ENCODE results near the gene BACE2.
"Not testable (repeated sequence)": the region's sequence is repeated elsewhere in the genome, so short reads cannot be mapped to it uniquely, and the experiment has no call there.

BACE2 gene

DNA sequence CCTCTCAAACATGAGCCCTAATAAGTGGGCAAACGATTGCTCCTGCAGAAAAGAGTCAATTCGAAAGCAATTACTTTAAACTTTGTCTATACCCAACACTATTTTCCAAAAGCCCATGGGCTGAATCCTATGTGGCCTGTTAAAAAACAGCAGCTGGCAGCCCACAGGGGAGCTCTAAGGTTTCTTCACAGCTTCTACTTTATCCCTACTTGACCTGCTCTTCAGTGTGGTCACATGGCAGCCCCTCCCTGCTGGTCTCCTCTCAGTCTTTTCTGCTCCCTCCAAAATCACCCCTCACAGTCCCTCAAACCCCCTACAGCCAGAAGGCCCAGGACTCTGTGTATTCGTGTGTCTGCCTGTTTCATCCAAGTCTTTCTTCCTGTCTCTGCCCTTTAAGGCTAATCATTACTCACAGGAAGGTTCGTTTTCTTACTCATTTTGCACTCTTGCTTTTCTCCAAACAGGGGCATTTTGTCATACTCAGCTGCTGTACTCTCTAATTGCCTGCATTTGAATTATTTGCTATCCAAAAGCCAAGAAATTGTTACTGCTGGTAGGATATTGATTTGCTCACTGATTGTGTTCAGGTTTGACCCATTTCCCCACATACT lies 86.2 kb downstream of the BACE2 start:
- H3K4me1 ChIP-seq = no peaks in the 10 kb centered on the region
- no peak overlapping the region for H3K27ac ChIP-seq
- H3K36me3 ChIP-seq = no peaks in the 10 kb centered on the region
- no peak overlapping the region for H3K4me3 ChIP-seq
- no peaks in the 10 kb centered on the region for H3K27me3 ChIP-seq
- H3K9me3 ChIP-seq = peaks cover 16% of the 10 kb centered on the region
- H4K20me1 ChIP-seq = no peaks in the 10 kb centered on the region
- H3K9ac ChIP-seq = no peak overlapping the region
- H3K4me2 ChIP-seq = no peak overlapping the region
- no peak for TF ChIP-seq Cebpa-rat (IDR thresholded peaks at IDR 0.05)

DNA sequence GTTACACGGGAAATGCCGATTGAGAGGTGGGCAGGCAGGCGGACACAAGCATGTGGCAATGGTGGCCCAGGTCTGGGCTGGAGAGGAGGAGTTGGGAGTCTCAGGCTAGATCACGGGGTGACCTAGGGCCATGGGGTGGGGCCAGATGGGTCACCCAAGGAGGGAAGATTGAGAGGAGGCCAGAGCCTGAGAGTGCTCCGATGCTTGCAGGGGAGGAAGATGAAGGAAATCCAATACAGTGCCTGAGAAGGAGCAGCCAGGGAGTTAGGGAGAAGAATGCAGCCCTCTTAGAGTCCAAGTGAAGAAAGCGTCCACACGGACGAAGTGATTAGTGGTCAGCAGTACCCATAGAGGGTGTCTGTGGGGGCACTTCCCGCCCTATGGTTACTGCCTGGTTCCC lies 87.2 kb downstream of the BACE2 start:
- no peaks in the 10 kb centered on the region for H3K27me3 ChIP-seq
- H3K27ac ChIP-seq = no peak overlapping the region
- TF ChIP-seq Cebpa-rat (IDR thresholded peaks at IDR 0.05) = no peak
- H3K9ac ChIP-seq = no peak overlapping the region
- peaks cover 16% of the 10 kb centered on the region for H3K9me3 ChIP-seq
- no peak overlapping the region for H3K4me2 ChIP-seq
- H3K4me1 ChIP-seq = no peaks in the 10 kb centered on the region
- no peak overlapping the region for H3K4me3 ChIP-seq
- H4K20me1 ChIP-seq = no peaks in the 10 kb centered on the region
- H3K36me3 ChIP-seq = no peaks in the 10 kb centered on the region

DNA sequence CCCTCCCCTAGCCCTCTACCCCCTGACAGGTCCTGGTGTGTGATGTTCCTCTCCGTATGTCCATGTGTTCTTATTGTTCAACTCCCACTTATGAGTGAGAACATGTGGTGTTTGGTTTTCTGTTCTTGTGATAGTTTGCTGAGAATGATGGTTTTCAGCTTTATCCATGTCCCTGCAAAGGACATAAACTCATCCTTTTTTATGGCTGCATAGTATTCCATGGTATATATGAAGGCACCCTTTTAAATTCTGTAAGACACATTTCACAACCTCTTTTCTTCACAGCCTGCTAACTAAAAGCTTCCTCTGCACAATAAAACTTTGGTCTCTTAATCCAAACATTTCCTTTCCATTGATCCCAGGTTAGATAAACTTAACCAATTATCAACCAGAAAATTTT lies 88.3 kb downstream of the BACE2 start:
- not testable (repeated sequence) for H3K36me3 ChIP-seq, H3K4me3 ChIP-seq, H3K27me3 ChIP-seq, H3K9ac ChIP-seq, H3K4me2 ChIP-seq, H4K20me1 ChIP-seq, H3K27ac ChIP-seq, H3K4me1 ChIP-seq
- peaks cover 16% of the 10 kb centered on the region for H3K9me3 ChIP-seq

DNA sequence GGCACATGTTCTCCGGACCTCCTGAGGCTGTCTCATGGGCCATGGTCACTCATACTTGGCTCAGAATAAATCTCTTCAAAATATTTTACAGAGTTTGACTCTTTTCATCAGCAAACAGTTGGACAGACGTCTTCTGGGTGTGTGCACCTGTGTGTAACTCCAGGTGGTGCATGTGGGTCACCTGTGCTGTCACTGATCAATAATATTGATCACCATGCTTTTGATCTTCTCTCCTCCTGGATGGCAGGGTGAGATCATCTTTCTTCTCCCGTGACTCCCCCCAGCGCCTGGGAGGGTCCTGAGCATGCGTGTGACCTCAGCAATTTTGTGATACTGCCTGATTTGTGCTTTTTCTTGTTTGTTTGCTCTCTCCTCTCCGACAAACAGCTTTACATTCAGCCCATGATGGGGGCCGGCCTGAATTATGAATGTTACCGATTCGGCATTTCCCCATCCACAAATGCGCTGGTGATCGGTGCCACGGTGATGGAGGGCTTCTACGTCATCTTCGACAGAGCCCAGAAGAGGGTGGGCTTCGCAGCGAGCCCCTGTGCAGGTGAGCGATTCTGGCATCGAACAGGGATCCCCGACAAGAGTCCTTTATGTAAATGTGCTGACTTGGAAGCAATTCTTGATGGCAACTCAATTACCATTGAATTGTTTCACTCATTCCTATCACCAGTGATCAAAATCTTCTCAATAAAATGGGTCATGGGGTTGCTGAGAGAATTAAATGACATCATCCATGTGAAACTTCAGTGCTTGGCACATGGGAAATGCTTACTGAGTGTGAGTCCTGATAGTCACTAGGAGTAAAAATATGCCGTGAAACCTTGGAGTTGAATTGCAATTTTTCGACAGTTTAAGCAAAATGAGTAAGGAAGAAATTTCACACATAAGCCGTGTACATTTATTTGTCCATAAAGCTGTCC lies 89.1 kb downstream of the BACE2 start:
- Histone ChIP-seq H3K4me2 (no peak overlapping the region), H3K27me3 (no peaks in the 10 kb centered on the region), H3K27ac (no peak overlapping the region), H3K9ac (no peak overlapping the region), H3K9me3 (peaks cover 16% of the 10 kb centered on the region), H3K4me1 (no peaks in the 10 kb centered on the region), H3K36me3 (no peaks in the 10 kb centered on the region), H3K4me3 (no peak overlapping the region), H4K20me1 (no peaks in the 10 kb centered on the region)
- no peak for TF ChIP-seq Cebpa-rat (IDR thresholded peaks at IDR 0.05)

DNA sequence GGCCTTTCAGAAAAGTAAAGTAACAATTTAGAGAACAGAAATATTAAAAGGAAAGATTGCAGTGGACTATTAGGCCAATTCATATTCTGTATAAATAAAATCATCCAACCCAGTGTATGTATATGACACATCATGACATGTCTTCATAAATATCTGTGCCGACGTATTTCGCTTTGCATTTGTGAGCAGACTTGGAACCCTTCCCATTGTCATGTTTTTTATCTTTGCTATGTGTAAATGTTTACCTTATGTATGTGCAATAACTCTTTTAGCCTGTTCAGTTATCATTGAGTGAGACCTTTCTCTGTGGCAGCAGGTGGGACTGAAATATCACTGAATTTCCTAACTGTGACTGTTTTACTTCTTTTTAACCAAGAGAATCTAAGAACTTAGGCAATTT lies 90.7 kb downstream of the BACE2 start:
- H3K9ac ChIP-seq = no peak overlapping the region
- H3K9me3 ChIP-seq = peaks cover 17% of the 10 kb centered on the region
- no peak overlapping the region for H3K4me2 ChIP-seq
- H3K4me1 ChIP-seq = no peaks in the 10 kb centered on the region
- no peak for TF ChIP-seq Cebpa-rat (IDR thresholded peaks at IDR 0.05)
- H3K4me3 ChIP-seq = no peak overlapping the region
- no peaks in the 10 kb centered on the region for H3K27me3 ChIP-seq
- no peaks in the 10 kb centered on the region for H4K20me1 ChIP-seq
- H3K27ac ChIP-seq = no peak overlapping the region
- H3K36me3 ChIP-seq = no peaks in the 10 kb centered on the region

DNA sequence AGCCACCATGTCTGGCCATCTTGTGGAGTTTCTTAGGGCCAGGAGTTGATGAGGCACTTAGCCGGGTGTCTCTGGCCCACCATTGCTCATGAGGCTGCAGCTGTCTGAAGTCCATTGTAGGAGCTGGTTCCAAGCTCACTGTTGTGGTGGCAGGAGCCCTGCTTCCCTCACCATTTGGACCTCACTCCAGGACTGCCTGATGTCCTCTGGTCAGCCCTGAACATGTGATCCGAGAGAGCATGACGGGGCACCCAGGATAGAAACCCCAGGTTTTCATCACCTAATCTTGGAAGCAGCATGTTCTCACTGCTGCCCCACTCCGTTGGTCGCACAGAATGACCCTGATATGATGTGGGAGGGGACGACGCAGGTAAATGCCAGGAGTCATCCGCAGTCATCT lies 92.5 kb downstream of the BACE2 start:
- TF ChIP-seq Cebpa-rat (IDR thresholded peaks at IDR 0.05) = no peak
- H3K4me2 ChIP-seq = no peak overlapping the region
- H3K9me3 ChIP-seq = peaks cover 14% of the 10 kb centered on the region
- H4K20me1 ChIP-seq = no peaks in the 10 kb centered on the region
- no peak overlapping the region for H3K4me3 ChIP-seq
- no peak overlapping the region for H3K27ac ChIP-seq
- no peaks in the 10 kb centered on the region for H3K4me1 ChIP-seq
- no peaks in the 10 kb centered on the region for H3K27me3 ChIP-seq
- H3K9ac ChIP-seq = no peak overlapping the region
- H3K36me3 ChIP-seq = no peaks in the 10 kb centered on the region

DNA sequence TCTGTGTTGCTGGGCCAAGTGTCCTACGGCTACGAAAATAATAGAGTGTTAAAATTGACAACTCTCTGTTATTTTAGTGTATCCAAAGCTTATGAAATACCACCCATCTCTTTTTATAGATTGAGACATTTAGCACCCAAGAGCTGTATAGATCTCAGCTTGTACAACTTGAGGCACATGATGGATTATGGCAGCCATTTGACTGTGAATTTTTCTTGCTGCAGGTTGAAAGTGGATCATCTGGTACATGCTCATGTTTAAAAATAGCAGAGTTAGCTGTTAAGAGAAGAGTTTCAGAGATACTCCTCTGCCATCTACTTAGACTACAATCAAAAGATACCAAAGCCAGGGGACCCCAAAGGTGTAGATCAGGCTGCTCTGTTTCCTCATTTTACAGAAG lies 99.4 kb downstream of the BACE2 start:
- H3K4me1 ChIP-seq = no peaks in the 10 kb centered on the region
- no peak for TF ChIP-seq Cebpa-rat (IDR thresholded peaks at IDR 0.05)
- no peaks in the 10 kb centered on the region for H3K27me3 ChIP-seq

DNA sequence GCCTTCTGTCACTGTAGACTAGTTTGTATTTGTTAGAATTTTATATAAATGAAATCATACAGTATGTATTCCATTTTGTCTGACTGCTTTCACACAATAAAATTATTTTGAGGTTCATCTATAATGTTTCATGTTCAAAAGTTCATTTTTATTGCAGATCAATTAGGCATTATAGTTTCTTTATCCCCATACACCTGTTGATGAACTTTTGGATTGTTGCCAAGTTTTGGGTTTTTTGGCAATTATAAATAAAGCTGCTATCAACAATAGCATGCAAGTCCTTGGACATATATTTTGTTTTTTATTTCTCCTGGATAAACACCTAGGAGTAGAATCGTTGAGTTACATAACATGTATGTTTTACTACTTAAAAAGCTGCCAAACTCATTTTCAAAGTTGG lies 101.6 kb downstream of the BACE2 start:
- Histone ChIP-seq H3K4me3 (no peak overlapping the region), H3K9ac (no peak overlapping the region), H3K27ac (no peak overlapping the region), H4K20me1 (no peaks in the 10 kb centered on the region), H3K4me2 (no peak overlapping the region), H3K27me3 (no peaks in the 10 kb centered on the region), H3K4me1 (no peaks in the 10 kb centered on the region), H3K36me3 (no peaks in the 10 kb centered on the region), H3K9me3 (peaks cover 27% of the 10 kb centered on the region)
- TF ChIP-seq Cebpa-rat (IDR thresholded peaks at IDR 0.05) = no peak

More for the DNA sequence above, 99.4 kb downstream of the BACE2 start:
- Histone ChIP-seq H4K20me1 (no peaks in the 10 kb centered on the region), H3K9me3 (peaks cover 23% of the 10 kb centered on the region), H3K36me3 (no peaks in the 10 kb centered on the region), H3K4me2 (no peak overlapping the region), H3K27ac (no peak overlapping the region), H3K9ac (no peak overlapping the region), H3K4me3 (no peak overlapping the region)

DNA sequence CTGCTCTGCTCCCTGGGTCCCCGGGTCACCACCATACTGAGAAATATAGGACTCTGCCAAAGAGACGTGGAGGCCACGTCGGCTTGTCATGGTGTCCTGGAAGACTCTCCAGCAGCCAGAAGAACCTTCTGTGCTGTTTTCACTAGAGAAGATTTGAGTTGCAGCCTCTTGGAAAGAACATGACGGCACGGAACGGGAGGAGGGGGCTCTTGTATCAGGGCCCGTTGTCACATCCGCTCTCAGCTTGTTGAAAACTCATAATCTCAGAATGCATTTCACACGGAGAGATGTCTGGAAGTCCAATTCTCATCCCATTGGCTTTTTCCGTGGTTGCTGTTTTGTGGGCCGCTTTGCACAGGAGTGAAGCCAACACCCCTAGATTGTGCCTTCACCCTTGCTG lies 109.2 kb downstream of the BACE2 start:
- Histone ChIP-seq H3K9ac (no peak overlapping the region), H3K4me2 (no peak overlapping the region), H3K27me3 (no peaks in the 10 kb centered on the region), H3K27ac (no peak overlapping the region), H3K9me3 (peaks cover 21% of the 10 kb centered on the region), H3K36me3 (no peaks in the 10 kb centered on the region), H3K4me3 (no peak overlapping the region), H4K20me1 (no peaks in the 10 kb centered on the region), H3K4me1 (no peaks in the 10 kb centered on the region)
- TF ChIP-seq Cebpa-rat (IDR thresholded peaks at IDR 0.05) = no peak

DNA sequence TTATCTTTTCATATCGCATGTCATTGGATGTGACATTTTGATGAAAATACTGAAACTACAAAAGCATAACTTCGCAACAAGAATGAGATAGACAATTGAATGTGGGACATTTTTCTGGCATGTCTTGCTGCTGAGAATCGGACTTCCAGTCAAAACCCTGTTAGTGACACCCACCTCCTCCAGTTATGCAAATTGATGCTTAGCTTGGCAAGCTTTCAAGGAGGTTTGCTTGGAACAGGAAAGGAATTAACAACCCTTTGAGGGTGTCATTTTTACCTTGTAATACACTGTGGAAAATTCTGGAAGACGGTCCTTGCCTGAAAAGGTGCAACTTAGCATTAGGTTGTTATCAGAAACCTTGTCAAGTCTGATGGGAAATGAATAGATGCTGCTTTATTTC lies 109.9 kb downstream of the BACE2 start:
- Histone ChIP-seq H3K27ac (no peak overlapping the region), H3K9ac (no peak overlapping the region), H3K9me3 (peaks cover 16% of the 10 kb centered on the region), H4K20me1 (no peaks in the 10 kb centered on the region), H3K27me3 (no peaks in the 10 kb centered on the region), H3K4me2 (no peak overlapping the region), H3K4me1 (no peaks in the 10 kb centered on the region), H3K4me3 (no peak overlapping the region), H3K36me3 (no peaks in the 10 kb centered on the region)
- TF ChIP-seq Cebpa-rat (IDR thresholded peaks at IDR 0.05) = no peak
